Measurements from ENCODE around the gene NRIP2. TPM values are rescaled to one million over a fixed set of nuclear protein-coding genes. Genes with fewer than 3 reads are reported as not detected.

NRIP2 gene
- total and polyA plus RNA-seq, 2 donors (not counting 1 experiment from before 2014, with no cell fraction given) = 0.08 to 0.17 TPM

GRCh38 chr12:2862876-2863275 is 28.0 kb upstream of the NRIP2 start:
- Histone ChIP-seq H3K9me3 (ENCODE audit: control insufficient read depth, insufficient read depth, low read depth, low read length) (no peaks in the 10 kb centered on the region), H3K79me2 (ENCODE audit: control insufficient read depth, insufficient read depth, low read length) (no peaks in the 10 kb centered on the region), H3K9ac (ENCODE audit: insufficient read depth, low read length) (no peak overlapping the region), H3K4me1 (ENCODE audit: control insufficient read depth, extremely low read depth, insufficient read depth, low read length) (peaks cover 2% of the 10 kb centered on the region), H4K20me1 (ENCODE audit: control insufficient read depth, extremely low read depth, insufficient read depth, low read length) (no peaks in the 10 kb centered on the region), H3K4me3 (replicated peaks in 1 of 4; ENCODE audit: control extremely low read depth in 1 of 4, insufficient read depth in 1 of 4, low read depth in 3 of 4, low read length in 4 of 4) (no peak overlapping the region), H3K27ac (ENCODE audit: insufficient read depth, low read length) (no peak overlapping the region), H3K27me3 (ENCODE audit: control insufficient read depth, insufficient read depth, low read length) (no peaks in the 10 kb centered on the region), H3K36me3 (ENCODE audit: control insufficient read depth, insufficient read depth, low read length) (peaks cover 8% of the 10 kb centered on the region), H3K4me2 (ENCODE audit: extremely low read depth, insufficient read depth, low read length) (no peak overlapping the region), H2AFZ (ENCODE audit: low read length) (no peak overlapping the region)
- DNase-seq (ENCODE audit: low read depth in 2 of 2) = no peak
- TF ChIP-seq, protein P1, sequence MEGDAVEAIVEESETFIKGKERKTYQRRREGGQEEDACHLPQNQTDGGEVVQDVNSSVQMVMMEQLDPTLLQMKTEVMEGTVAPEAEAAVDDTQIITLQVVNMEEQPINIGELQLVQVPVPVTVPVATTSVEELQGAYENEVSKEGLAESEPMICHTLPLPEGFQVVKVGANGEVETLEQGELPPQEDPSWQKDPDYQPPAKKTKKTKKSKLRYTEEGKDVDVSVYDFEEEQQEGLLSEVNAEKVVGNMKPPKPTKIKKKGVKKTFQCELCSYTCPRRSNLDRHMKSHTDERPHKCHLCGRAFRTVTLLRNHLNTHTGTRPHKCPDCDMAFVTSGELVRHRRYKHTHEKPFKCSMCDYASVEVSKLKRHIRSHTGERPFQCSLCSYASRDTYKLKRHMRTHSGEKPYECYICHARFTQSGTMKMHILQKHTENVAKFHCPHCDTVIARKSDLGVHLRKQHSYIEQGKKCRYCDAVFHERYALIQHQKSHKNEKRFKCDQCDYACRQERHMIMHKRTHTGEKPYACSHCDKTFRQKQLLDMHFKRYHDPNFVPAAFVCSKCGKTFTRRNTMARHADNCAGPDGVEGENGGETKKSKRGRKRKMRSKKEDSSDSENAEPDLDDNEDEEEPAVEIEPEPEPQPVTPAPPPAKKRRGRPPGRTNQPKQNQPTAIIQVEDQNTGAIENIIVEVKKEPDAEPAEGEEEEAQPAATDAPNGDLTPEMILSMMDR (conservative IDR thresholded peaks at IDR 0.05 in 1 of 2, IDR thresholded peaks at IDR 0.05 in 1 of 2; ENCODE audit: low read depth in 1 of 2, low read length in 2 of 2) = no peak
- TF ChIP-seq EZH2 (IDR thresholded peaks at IDR 0.05; ENCODE audit: low read length, missing control alignments) = no peak

GRCh38 chr12:2860170-2860569 is 25.3 kb upstream of the NRIP2 start:
- no peak overlapping the region for H3K27ac ChIP-seq (ENCODE audit: insufficient read depth, low read length)
- no peaks in the 10 kb centered on the region for H3K27me3 ChIP-seq (ENCODE audit: control insufficient read depth, insufficient read depth, low read length)
- H3K4me1 ChIP-seq (ENCODE audit: control insufficient read depth, extremely low read depth, insufficient read depth, low read length) = peaks cover 2% of the 10 kb centered on the region
- H4K20me1 ChIP-seq (ENCODE audit: control insufficient read depth, extremely low read depth, insufficient read depth, low read length) = no peaks in the 10 kb centered on the region
- no peak overlapping the region for H3K4me2 ChIP-seq (ENCODE audit: extremely low read depth, insufficient read depth, low read length)
- peaks cover 4% of the 10 kb centered on the region for H3K36me3 ChIP-seq (ENCODE audit: control insufficient read depth, insufficient read depth, low read length)
- DNase-seq (ENCODE audit: low read depth in 2 of 2) = no peak
- no peak for TF ChIP-seq EZH2 (IDR thresholded peaks at IDR 0.05; ENCODE audit: low read length, missing control alignments)
- TF ChIP-seq, protein P1 (conservative IDR thresholded peaks at IDR 0.05 in 1 of 2, IDR thresholded peaks at IDR 0.05 in 1 of 2; ENCODE audit: low read depth in 1 of 2, low read length in 2 of 2) = no peak
- no peaks in the 10 kb centered on the region for H3K79me2 ChIP-seq (ENCODE audit: control insufficient read depth, insufficient read depth, low read length)
- no peak overlapping the region for H3K9ac ChIP-seq (ENCODE audit: insufficient read depth, low read length)
- H3K9me3 ChIP-seq (ENCODE audit: control insufficient read depth, insufficient read depth, low read depth, low read length) = no peaks in the 10 kb centered on the region
- H3K4me3 ChIP-seq (replicated peaks in 1 of 4; ENCODE audit: control extremely low read depth in 1 of 4, insufficient read depth in 1 of 4, low read depth in 3 of 4, low read length in 4 of 4) = no peak overlapping the region
- H2AFZ ChIP-seq (ENCODE audit: low read length) = no peak overlapping the region

GRCh38 chr12:2858944-2859421 is 24.1 kb upstream of the NRIP2 start:
- H3K27me3 ChIP-seq (ENCODE audit: control insufficient read depth, insufficient read depth, low read length) = no peaks in the 10 kb centered on the region
- H3K27ac ChIP-seq (ENCODE audit: insufficient read depth, low read length) = no peak overlapping the region
- no peaks in the 10 kb centered on the region for H3K79me2 ChIP-seq (ENCODE audit: control insufficient read depth, insufficient read depth, low read length)
- no peaks in the 10 kb centered on the region for H3K36me3 ChIP-seq (ENCODE audit: control insufficient read depth, insufficient read depth, low read length)
- H3K9ac ChIP-seq (ENCODE audit: insufficient read depth, low read length) = no peak overlapping the region
- H3K9me3 ChIP-seq (ENCODE audit: control insufficient read depth, insufficient read depth, low read depth, low read length) = no peaks in the 10 kb centered on the region
- H2AFZ ChIP-seq (ENCODE audit: low read length) = no peak overlapping the region
- H4K20me1 ChIP-seq (ENCODE audit: control insufficient read depth, extremely low read depth, insufficient read depth, low read length) = no peaks in the 10 kb centered on the region
- TF ChIP-seq EZH2 (IDR thresholded peaks at IDR 0.05; ENCODE audit: low read length, missing control alignments) = no peak
- TF ChIP-seq, protein P1 (conservative IDR thresholded peaks at IDR 0.05 in 1 of 2, IDR thresholded peaks at IDR 0.05 in 1 of 2; ENCODE audit: low read depth in 1 of 2, low read length in 2 of 2) = no peak
- H3K4me3 ChIP-seq (replicated peaks in 1 of 4; ENCODE audit: control extremely low read depth in 1 of 4, insufficient read depth in 1 of 4, low read depth in 3 of 4, low read length in 4 of 4) = no peak overlapping the region
- H3K4me1 ChIP-seq (ENCODE audit: control insufficient read depth, extremely low read depth, insufficient read depth, low read length) = peaks cover 2% of the 10 kb centered on the region
- DNase-seq (ENCODE audit: low read depth in 2 of 2) = no peak
- no peak overlapping the region for H3K4me2 ChIP-seq (ENCODE audit: extremely low read depth, insufficient read depth, low read length)

All from fibroblast of lung (primary cell).